Uterus (tissue), 2 donors: ENCODE data around the gene HBG2.

ENCODE experiments used
- POLR2A ChIP-seq, 2 donors: fragments of 450-650 bp; IDR thresholded peaks; one replicate each; pipeline ENCODE4 v1.6.1; 2016; ENCODE audit warnings: antibody characterized with exemption in 2 of 2, mild to moderate bottlenecking in 1 of 2, moderate library complexity in 1 of 2
- TF ChIP-seq, protein P1 (sequence below), 4 experiments: fragments of 200-600 bp in 2 of 4; fragments of 450-650 bp in 2 of 4; sonication (generic) in 2 of 4; IDR thresholded peaks; one replicate each; pipeline ENCODE4 v1.5.1; 2016 to 2019; ENCODE audit warnings: antibody characterized with exemption in 4 of 4, mild to moderate bottlenecking in 2 of 4, moderate library complexity in 1 of 4

DNA sequence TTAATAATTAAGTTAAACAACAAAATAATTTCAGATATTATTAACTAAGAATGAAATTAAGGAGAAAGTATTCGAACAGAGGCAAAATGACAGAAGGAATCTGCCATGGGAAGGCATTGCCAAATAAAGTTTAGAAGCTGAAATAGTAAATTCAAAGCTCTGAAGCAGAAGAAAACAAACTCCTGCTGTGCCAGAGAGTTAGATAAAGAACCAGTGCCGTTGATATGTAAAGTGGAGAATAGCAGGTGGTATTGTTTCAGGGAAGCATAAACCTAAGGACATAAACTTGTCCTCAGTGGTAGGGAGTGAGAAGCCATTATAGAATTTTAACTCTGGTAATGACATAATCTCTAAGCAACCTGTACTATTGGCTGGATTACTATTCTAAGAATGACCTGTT, 2.7 kb upstream of the HBG2 start:
- TF ChIP-seq POLR2A (IDR thresholded peaks at IDR 0.05): no peak
- TF ChIP-seq, protein P1, sequence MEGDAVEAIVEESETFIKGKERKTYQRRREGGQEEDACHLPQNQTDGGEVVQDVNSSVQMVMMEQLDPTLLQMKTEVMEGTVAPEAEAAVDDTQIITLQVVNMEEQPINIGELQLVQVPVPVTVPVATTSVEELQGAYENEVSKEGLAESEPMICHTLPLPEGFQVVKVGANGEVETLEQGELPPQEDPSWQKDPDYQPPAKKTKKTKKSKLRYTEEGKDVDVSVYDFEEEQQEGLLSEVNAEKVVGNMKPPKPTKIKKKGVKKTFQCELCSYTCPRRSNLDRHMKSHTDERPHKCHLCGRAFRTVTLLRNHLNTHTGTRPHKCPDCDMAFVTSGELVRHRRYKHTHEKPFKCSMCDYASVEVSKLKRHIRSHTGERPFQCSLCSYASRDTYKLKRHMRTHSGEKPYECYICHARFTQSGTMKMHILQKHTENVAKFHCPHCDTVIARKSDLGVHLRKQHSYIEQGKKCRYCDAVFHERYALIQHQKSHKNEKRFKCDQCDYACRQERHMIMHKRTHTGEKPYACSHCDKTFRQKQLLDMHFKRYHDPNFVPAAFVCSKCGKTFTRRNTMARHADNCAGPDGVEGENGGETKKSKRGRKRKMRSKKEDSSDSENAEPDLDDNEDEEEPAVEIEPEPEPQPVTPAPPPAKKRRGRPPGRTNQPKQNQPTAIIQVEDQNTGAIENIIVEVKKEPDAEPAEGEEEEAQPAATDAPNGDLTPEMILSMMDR (IDR thresholded peaks at IDR 0.05): no peak
